ENCODE measurements around the gene SMOC1.

Gene SMOC1

DNA sequence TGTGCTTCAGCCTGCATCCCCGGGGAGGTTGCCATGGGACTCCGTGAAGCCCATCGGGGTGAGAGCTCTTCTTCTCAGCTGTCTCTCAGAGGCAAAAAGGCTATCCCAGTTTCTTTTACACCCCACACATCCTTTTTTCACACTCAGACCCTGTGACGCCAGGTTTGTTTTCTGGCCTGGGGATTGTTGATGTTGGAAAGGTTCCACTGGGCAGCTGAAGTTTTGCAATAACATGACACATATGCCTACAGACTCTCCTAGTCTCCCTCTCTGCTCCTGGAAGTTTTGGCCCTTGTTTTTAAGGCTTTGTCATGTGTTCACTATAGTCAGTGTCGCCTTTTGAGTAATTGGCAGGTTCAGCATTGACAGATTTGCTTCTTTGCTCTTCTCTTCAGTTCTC is 118.6 kb downstream of the SMOC1 start:
- no peak for TF ChIP-seq SIN3A (IDR thresholded peaks at IDR 0.05; ENCODE audit: borderline replicate concordance, insufficient read depth, low read length)
- TF ChIP-seq, protein P1, sequence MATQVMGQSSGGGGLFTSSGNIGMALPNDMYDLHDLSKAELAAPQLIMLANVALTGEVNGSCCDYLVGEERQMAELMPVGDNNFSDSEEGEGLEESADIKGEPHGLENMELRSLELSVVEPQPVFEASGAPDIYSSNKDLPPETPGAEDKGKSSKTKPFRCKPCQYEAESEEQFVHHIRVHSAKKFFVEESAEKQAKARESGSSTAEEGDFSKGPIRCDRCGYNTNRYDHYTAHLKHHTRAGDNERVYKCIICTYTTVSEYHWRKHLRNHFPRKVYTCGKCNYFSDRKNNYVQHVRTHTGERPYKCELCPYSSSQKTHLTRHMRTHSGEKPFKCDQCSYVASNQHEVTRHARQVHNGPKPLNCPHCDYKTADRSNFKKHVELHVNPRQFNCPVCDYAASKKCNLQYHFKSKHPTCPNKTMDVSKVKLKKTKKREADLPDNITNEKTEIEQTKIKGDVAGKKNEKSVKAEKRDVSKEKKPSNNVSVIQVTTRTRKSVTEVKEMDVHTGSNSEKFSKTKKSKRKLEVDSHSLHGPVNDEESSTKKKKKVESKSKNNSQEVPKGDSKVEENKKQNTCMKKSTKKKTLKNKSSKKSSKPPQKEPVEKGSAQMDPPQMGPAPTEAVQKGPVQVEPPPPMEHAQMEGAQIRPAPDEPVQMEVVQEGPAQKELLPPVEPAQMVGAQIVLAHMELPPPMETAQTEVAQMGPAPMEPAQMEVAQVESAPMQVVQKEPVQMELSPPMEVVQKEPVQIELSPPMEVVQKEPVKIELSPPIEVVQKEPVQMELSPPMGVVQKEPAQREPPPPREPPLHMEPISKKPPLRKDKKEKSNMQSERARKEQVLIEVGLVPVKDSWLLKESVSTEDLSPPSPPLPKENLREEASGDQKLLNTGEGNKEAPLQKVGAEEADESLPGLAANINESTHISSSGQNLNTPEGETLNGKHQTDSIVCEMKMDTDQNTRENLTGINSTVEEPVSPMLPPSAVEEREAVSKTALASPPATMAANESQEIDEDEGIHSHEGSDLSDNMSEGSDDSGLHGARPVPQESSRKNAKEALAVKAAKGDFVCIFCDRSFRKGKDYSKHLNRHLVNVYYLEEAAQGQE (IDR thresholded peaks at IDR 0.05; ENCODE audit: insufficient read depth in 1 of 2, low read depth in 2 of 2, low read length in 2 of 2) = no peak
- TF ChIP-seq FOXP2 (optimal IDR thresholded peaks at IDR 0.05; ENCODE audit: borderline replicate concordance, extremely low read depth, extremely low read length, insufficient read depth) = no peak
- no peak for TF ChIP-seq POLR2AphosphoS5 (IDR thresholded peaks at IDR 0.05; ENCODE audit: low read depth, low read length)
- TF ChIP-seq TAF1 (IDR thresholded peaks at IDR 0.05; ENCODE audit: borderline replicate concordance, insufficient read depth, low read length) = no peak

DNA sequence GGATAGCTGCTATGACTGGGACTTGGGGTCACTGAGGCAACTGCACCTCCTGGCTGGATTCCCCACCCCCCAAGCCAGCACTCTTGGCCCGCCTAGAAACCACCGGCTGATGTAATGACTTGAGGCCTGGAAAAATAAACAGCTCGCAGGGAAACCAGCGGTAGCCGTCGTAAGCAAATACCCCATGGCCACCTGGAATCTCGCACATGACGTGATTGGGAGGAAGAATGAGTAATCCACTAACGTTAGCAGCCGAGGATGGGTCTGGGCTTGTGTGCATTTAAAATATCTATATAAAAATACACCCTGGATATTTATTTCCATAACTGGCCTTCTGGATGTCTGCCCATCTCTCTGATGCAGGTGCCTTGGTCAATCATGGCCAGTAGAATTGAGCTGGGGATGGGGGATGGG is 120.1 kb downstream of the SMOC1 start:
- TF ChIP-seq POLR2AphosphoS5 (IDR thresholded peaks at IDR 0.05; ENCODE audit: low read depth, low read length) (no peak), SIN3A (IDR thresholded peaks at IDR 0.05; ENCODE audit: borderline replicate concordance, insufficient read depth, low read length) (peak; percentile 22; the same call in 1 of the 2 replicates), FOXP2 (optimal IDR thresholded peaks at IDR 0.05; ENCODE audit: borderline replicate concordance, extremely low read depth, extremely low read length, insufficient read depth) (peak; percentile 56), TAF1 (IDR thresholded peaks at IDR 0.05; ENCODE audit: borderline replicate concordance, insufficient read depth, low read length) (no peak)
- TF ChIP-seq, protein P1 (IDR thresholded peaks at IDR 0.05; ENCODE audit: insufficient read depth in 1 of 2, low read depth in 2 of 2, low read length in 2 of 2) = 0 out of 4 replicates have a peak, but pooled peaks of 1 of the 2 experiments have one; percentile 13

DNA sequence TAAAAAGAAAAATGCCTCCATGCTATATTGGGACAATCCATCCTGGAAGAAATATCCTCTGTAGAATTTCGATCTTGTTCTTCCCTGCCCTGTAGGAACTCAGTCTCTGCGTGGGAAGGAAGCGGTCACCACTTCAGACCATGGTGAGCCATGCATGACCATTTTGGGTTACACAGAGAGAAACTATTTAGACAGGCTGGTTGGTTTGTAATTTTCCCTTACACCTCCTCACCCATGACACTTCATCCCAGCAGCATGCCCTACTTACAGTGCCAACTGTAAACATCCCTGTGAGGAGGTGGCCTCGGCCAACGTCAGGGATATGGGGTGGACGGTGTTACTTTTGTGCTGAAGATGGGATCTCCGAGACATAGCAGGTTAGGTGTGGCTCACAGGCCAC is 121.4 kb downstream of the SMOC1 start:
- TF ChIP-seq, protein P1 (IDR thresholded peaks at IDR 0.05; ENCODE audit: insufficient read depth in 1 of 2, low read depth in 2 of 2, low read length in 2 of 2) = no peak
- TF ChIP-seq FOXP2 (optimal IDR thresholded peaks at IDR 0.05; ENCODE audit: borderline replicate concordance, extremely low read depth, extremely low read length, insufficient read depth) = no peak
- TF ChIP-seq SIN3A (IDR thresholded peaks at IDR 0.05; ENCODE audit: borderline replicate concordance, insufficient read depth, low read length) = no peak
- no peak for TF ChIP-seq TAF1 (IDR thresholded peaks at IDR 0.05; ENCODE audit: borderline replicate concordance, insufficient read depth, low read length)
- no peak for TF ChIP-seq POLR2AphosphoS5 (IDR thresholded peaks at IDR 0.05; ENCODE audit: low read depth, low read length)

DNA sequence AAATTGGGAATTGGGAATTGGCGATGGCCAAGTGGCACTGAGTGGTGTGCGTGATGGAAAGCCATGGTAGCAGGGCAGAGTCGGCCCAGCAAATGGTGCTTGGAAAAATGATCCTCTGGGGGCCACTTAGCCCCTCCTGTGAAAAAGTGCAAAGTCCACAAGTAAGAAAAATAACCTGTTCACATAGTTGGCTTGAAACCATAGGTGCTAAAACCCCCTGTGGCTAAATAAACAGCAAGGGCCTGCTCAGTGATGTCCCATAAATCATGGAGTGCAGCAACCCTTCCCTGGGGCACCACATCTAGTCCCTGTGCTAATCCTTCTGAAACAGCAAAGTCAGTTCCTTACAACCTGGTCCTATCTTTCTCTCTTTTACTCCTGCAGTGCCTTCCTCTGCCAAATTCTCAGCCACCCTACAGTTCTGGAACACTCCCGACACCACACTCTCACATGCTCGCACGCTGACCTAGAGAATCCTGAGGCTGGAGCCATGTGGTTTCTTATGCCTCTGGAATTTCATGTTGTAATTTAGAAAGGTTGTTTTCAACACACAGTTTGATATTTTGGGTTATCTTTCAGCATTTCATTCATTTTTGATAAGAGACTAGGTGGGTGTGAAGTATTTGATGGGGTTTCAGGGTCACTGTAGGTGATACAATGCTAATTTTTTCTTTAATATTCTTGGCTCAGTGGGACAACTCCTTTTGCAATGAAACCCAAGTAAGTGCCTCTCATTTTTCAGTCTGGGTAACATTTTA is 123.6 kb downstream of the SMOC1 start:
- TF ChIP-seq, protein P1 (IDR thresholded peaks at IDR 0.05; ENCODE audit: insufficient read depth in 1 of 2, low read depth in 2 of 2, low read length in 2 of 2) = no peak

DNA sequence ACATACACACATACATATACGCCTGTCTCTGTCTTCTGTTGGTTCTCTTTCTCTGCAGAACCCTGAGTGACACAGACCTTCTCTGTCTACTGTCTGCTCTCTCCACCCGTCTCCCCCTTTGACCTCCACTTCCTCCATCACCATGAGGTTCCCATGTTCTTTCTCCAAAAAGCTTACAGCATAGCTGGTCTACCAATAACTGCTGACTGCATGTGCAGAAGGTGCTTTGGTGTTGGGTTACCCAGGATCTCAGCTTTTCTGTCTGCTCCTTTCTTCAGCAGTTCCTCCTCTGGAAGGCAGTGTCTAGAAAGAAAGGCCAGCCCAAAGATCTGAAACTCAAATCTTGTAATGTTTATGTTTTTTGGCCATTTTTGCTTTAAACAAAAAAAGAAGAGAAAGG is 125.6 kb downstream of the SMOC1 start:
- no peak for TF ChIP-seq POLR2AphosphoS5 (IDR thresholded peaks at IDR 0.05; ENCODE audit: low read depth, low read length)
- TF ChIP-seq SIN3A (IDR thresholded peaks at IDR 0.05; ENCODE audit: borderline replicate concordance, insufficient read depth, low read length) = no peak
- TF ChIP-seq, protein P1 (IDR thresholded peaks at IDR 0.05; ENCODE audit: insufficient read depth in 1 of 2, low read depth in 2 of 2, low read length in 2 of 2) = no peak
- no peak for TF ChIP-seq FOXP2 (optimal IDR thresholded peaks at IDR 0.05; ENCODE audit: borderline replicate concordance, extremely low read depth, extremely low read length, insufficient read depth)
- no peak for TF ChIP-seq TAF1 (IDR thresholded peaks at IDR 0.05; ENCODE audit: borderline replicate concordance, insufficient read depth, low read length)

Measured in PFSK-1 (cell line).